SJCRH30 (cell line): ENCODE results near the gene SLC35C1. TPM values are rescaled to one million over a fixed set of nuclear protein-coding genes. Genes with fewer than 3 reads are reported as not detected.
"Not testable (repeated sequence)": the region's sequence is repeated elsewhere in the genome, so short reads cannot be mapped to it uniquely, and the experiment has no call there.

Experiments
- DNase-seq, 2 experiments: peaks; one replicate each; pipeline ENCODE4 v3.0.0-alpha.2; 2015 to 2020
- H3K27ac ChIP-seq: fragments of 250-450 bp; sonication (Bioruptor Pico); 2 replicates; pipeline ENCODE4 v1.5.1; 2020; ENCODE audit warnings: mild to moderate bottlenecking, moderate library complexity
- H3K27me3 ChIP-seq: fragments of 250-450 bp; sonication (Bioruptor Pico); 2 replicates; pipeline ENCODE4 v1.5.1; 2020; ENCODE audit warnings: mild to moderate bottlenecking, moderate library complexity
- H3K36me3 ChIP-seq: fragments of 250-450 bp; sonication (Bioruptor Pico); 2 replicates; pipeline ENCODE4 v1.5.1; 2020; ENCODE audit warnings: mild to moderate bottlenecking, moderate library complexity
- H3K4me1 ChIP-seq: fragments of 250-450 bp; sonication (Bioruptor Pico); 2 replicates; pipeline ENCODE4 v1.5.1; 2020; ENCODE audit warnings: mild to moderate bottlenecking, moderate library complexity
- H3K4me3 ChIP-seq: fragments of 250-450 bp; sonication (Bioruptor Pico); 2 replicates; pipeline ENCODE4 v1.5.1; 2020; ENCODE audit warnings: mild to moderate bottlenecking, moderate library complexity
- H3K9me3 ChIP-seq: fragments of 250-450 bp; sonication (Bioruptor Pico); replicated peaks from 2 replicates; pipeline ENCODE4 v1.5.1; 2020; ENCODE audit warnings: mild to moderate bottlenecking, moderate library complexity
- total RNA-seq: library from RNA; depleted of rRNA; stranded (reverse); fragments of >200 nt; shearing (Covaris generic); gene quantifications from 2 replicates; pipeline ENCODE4 v1.2.3, GENCODE V29; 2014

The SLC35C1 gene
- total RNA-seq, 1 experiment from 2014 or later, result 3.3 TPM

DNA sequence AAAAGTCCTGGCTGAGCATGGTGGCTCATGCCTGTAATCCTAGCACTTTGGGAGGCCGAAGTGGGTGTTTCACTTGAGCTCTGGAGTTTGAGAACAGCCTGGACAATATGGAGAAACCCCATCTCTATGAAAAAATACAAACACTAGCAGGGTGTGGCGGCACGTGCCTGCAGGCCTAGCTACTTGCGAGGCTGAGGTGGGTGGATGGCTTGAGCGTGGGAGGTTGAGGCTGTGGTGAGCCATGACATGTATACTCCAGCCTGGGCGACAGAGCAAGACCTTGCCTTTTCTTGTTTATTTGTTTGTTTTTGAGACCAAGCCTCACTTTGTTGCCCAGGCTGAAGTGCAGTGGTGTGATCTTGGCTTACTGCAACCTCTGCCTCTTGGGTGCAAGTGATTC is 34.3 kb downstream of the SLC35C1 start:
- H3K27ac ChIP-seq, result no peak overlapping the region
- DNase-seq, result no peak

DNA sequence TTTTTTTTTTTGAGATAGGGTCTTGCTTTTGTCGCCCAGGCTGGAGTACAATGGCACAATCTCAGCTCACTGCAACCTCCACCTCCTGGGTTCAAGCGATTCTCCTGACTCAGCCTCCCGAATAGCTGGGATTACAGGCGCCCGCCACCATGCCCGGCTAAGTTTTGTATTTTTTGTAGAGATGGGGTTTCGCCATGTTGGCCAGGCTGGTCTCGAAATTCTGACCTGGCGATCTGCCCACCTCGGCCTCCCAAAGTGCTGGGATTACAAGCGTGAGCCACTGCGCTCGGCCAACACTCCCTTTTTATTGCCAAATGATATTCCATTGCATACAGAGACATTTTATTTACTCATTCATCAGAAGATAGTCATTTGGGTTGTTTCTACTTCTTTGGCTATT is 35.3 kb downstream of the SLC35C1 start:
- DNase-seq, H3K4me3 ChIP-seq, H3K27ac ChIP-seq, H3K27me3 ChIP-seq, H3K4me1 ChIP-seq, H3K36me3 ChIP-seq, H3K9me3 ChIP-seq: not testable (repeated sequence)

More for the DNA sequence above, 34.3 kb downstream of the SLC35C1 start:
- no peaks in the 10 kb centered on the region for H3K9me3 ChIP-seq
- no peaks in the 10 kb centered on the region for H3K36me3 ChIP-seq
- H3K4me1 ChIP-seq, result no peaks in the 10 kb centered on the region
- H3K4me3 ChIP-seq, result no peak overlapping the region
- H3K27me3 ChIP-seq, result peaks cover 3% of the 10 kb centered on the region; the same call in 1 of the 2 replicates

DNA sequence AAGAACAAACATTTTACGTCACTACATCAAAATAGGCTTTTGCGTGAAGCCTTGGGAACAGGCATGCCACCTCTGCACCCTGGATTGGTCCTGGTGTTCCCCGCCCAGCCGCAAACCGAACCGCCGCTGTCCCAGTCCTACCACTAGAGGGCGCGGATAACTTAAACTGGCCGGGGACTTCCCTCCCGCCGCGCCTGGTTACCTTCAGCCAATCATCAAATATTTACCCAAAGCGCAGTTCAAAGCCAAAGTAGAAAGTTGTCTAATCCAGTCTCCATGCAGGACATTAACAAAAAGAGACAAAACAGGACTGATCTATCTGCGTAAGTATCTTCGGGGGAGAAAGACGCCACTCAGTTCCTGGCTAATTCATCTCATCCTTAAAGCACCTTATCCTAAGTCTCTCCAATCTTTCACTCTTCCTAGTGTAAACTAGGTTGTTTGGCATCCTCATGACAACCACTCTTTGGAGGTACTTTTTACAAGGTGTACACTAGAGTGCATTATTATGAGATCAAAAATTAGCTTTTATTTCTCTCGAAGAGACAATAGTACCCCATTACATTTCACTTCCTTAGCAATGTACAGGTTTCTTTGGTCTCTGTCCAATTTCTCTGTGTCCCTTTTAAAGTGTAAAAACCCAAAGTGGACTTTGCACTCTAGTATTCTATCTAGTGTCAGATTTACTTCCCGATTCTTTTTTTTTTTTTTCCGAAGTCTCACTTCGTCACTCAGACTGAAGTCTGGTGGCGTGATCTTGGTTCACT is 38.4 kb downstream of the SLC35C1 start:
- H3K4me1 ChIP-seq, result peaks cover 8% of the 10 kb centered on the region; the same call in 1 of the 2 replicates
- H3K4me3 ChIP-seq, result no peak overlapping the region
- no peaks in the 10 kb centered on the region for H3K9me3 ChIP-seq
- H3K27me3 ChIP-seq, result no peaks in the 10 kb centered on the region
- H3K36me3 ChIP-seq, result no peaks in the 10 kb centered on the region
- no peak overlapping the region for H3K27ac ChIP-seq
- DNase-seq, result peak; percentile 78 to 87

DNA sequence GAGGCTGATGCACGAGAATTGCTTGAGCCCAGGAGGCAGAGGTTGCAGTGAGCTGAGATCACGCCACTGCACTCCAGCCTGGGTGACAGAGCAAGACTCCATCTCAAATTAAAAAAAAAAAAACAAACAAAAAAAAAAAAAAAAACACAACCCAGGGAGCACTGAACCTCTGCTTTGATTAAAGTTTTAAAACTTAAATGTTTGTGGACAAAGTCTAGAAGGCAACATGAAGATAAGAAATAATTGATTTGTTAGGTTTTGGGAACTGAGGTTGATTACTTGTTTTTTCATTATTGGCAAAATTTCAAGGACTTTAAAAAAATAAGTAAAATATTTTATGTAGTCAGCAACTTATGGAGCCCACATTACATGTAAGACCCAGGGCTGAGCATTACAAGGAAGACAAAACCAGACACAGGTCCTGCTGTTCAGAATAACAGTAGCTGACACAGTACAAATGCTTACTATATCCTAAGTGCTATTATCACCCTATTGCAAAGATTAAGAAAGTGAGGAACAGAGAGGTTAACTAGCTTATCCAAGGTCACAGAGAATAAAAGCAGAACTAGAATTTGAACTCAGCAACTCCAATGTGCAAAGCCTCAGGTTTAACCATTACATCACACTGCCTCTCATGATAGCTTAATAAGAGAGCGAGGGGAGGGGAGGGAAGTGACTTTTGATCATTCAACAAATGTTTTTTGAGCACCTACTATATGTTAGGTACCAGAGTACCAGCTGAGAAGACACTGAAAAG is 40.1 kb downstream of the SLC35C1 start:
- Histone ChIP-seq H3K36me3 (no peaks in the 10 kb centered on the region), H3K4me1 (peaks cover 12% of the 10 kb centered on the region; the same call in 1 of the 2 replicates), H3K9me3 (no peaks in the 10 kb centered on the region), H3K4me3 (no peak overlapping the region), H3K27ac (no peak overlapping the region), H3K27me3 (no peaks in the 10 kb centered on the region)
- DNase-seq, result no peak

DNA sequence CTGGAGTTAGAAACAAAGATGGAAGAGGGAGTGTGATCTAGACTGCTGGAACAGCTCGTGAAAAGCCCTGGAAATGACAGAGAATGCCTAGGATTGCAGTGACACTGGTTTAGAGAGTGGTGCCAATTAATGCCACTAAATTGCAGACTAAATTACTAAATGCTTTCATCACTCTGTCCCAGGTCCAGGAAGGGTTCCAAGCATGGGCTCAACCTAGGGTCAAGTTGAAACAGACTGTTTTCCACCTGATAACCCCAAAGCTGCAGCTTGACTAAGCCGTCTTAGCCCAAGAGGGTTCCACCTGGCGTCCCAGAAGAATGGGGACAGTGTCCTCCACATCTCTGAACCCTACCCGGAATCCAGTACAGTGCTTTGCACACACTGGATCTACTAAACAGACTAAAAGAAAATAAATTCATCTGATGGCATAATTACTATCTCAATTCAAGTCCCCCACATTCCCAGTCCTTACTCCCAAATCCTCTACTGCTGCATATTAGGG is 41.3 kb downstream of the SLC35C1 start:
- H3K27ac ChIP-seq, result no peak overlapping the region
- H3K36me3 ChIP-seq, result no peaks in the 10 kb centered on the region
- H3K4me1 ChIP-seq, result peaks cover 12% of the 10 kb centered on the region; the same call in 1 of the 2 replicates
- H3K27me3 ChIP-seq, result no peaks in the 10 kb centered on the region
- DNase-seq, result no peak
- H3K9me3 ChIP-seq, result no peaks in the 10 kb centered on the region
- peak overlapping the region; percentile 96; the same call in 1 of the 2 replicates for H3K4me3 ChIP-seq

DNA sequence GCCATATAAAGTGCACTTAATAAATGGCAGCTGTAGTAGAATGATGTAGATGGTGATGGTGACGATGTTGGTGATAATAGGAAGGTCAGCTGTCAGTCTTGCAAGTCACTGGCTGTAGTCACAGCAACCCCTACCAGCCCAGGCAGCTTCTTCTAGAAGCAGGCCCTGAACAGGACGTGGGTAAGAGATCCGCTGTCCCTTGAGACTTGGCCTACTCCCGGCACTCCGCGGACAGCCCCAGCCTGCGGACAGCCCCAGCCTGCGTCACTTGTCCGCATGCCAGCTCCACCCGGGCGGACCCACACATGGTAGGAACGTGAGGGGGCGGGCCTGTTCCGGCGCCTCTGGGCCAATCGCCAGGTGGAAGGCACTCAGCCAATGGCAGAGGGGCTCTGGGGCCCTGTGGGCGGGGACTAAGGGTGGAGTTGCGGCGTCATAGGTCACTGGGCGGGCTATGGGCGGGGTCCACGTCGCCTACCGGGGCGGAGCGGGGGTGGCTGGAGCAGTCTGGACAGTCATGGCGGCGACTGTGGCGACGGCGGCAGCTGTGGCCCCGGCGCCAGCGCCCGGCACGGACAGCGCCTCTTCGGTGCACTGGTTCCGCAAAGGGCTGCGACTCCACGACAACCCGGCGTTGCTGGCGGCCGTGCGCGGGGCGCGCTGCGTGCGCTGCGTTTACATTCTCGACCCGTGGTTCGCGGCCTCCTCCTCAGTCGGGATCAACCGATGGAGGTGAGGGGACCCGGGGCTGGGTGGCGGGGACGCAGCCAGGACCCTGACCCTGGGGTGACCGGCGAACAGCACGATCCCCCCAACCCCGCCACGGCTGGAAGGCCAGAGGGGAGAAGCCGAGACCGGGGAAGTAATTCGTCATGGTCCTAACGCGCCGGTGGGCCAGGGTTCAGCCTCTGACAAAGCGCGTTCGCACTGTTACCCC is 42.3 kb downstream of the SLC35C1 start, which contains the start of gene CRY2:
Gene CRY2 (plus strand): TSS at position 502 of the 937 bp plus-strand sequence. CDS start 16 bp downstream, at position 518.
- no peaks in the 10 kb centered on the region for H3K36me3 ChIP-seq
- no peaks in the 10 kb centered on the region for H3K9me3 ChIP-seq
- no peaks in the 10 kb centered on the region for H3K27me3 ChIP-seq
- H3K4me3 ChIP-seq, result peak within 1 kb of the TSS; percentile 96
- peak within 1 kb of the TSS; percentile 93 for H3K27ac ChIP-seq
- peaks cover 12% of the 10 kb centered on the region; the same call in 1 of the 2 replicates for H3K4me1 ChIP-seq
- peak; percentile 99 for DNase-seq

DNA sequence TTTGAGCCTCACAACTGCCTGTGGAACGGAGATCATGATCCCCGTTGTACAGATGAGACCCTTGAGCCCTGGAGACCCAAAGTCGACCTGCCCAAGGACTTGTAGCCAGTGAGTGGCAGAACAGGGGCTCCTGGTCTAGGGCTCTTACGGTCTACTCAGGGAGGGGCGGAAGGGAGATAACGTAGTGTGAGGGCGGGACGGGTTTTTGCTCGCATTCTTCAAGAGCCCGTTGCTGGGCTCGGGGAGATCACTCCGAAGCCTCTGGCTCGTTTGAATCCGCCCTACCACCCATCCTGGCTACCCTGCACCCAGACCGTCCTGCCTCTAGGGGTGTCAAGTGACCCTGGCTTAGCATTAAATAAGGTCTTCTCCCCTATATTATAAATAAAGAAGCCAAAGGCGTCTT is 43.0 kb downstream of the SLC35C1 start:
- H3K4me1 ChIP-seq, result peaks cover 12% of the 10 kb centered on the region; the same call in 1 of the 2 replicates
- H3K27me3 ChIP-seq, result no peaks in the 10 kb centered on the region
- H3K36me3 ChIP-seq, result no peaks in the 10 kb centered on the region
- DNase-seq, result peak; percentile 59 to 63
- H3K27ac ChIP-seq, result peak overlapping the region; percentile 93
- H3K4me3 ChIP-seq, result peak overlapping the region; percentile 96
- no peaks in the 10 kb centered on the region for H3K9me3 ChIP-seq

DNA sequence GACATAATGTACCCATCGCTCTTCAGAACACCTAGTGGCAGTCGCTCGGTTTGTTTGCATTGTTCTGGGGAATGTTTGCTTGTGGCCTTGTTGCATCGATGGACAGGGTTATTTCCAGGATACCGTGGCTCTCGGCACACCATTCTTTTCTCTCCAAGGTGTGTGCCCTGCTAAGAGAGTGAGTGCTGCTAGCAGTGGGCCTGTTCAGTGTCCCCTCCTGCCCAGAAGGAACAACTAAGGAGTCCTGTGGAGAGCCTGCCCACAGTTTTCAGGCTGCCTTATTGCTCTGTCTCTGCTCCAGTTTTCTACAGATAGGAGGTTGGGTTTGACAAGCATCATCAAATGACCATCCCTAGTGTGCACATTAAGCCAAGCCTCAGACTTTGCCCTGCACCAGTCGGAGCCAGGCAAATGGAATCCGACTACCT is 43.7 kb downstream of the SLC35C1 start:
- Histone ChIP-seq H3K9me3 (no peaks in the 10 kb centered on the region), H3K36me3 (no peaks in the 10 kb centered on the region), H3K27me3 (no peaks in the 10 kb centered on the region), H3K4me1 (peaks cover 12% of the 10 kb centered on the region; the same call in 1 of the 2 replicates), H3K27ac (no peak overlapping the region), H3K4me3 (no peak overlapping the region)
- no peak for DNase-seq

DNA sequence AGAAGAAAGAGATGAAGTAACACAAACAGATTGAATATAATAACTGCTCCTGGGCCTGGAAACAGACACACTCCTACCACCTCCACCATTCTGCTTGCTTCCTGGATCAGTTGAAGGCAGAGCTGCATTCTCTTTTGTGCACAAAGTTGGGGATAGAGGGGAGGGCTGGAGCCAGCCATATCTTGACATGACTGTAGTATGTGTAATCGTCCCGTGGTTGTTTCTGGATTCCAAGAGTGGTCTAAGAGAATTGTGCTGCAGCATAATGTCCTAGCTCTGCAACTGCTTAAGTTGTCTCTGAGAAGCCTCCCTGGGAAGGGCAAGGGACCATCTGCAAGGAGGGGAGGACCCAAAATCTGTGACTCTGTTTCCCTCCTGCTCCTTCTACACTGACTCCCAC is 45.5 kb downstream of the SLC35C1 start:
- Histone ChIP-seq H3K4me1 (peaks cover 12% of the 10 kb centered on the region; the same call in 1 of the 2 replicates), H3K9me3 (no peaks in the 10 kb centered on the region), H3K4me3 (no peak overlapping the region), H3K36me3 (no peaks in the 10 kb centered on the region), H3K27ac (no peak overlapping the region), H3K27me3 (no peaks in the 10 kb centered on the region)
- no peak for DNase-seq

DNA sequence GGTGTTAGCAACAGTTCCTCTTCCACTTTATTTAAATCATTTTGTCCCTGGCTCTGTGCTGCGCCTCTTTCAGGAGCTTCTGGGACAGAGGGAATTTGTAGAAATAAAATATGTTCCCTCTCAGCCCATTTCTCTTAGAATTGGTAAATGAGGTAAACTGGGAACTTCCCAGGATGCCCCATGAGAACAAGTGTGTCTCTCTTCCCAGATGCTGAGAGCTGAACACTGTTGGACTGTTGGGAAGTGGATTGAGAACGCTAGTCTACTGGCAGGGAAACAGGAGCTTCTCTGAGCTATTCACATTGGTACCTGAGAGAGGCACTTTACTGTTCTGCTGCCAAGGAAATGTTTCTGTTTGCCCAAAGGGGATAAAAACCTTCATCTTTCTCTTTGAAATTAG is 46.3 kb downstream of the SLC35C1 start:
- no peaks in the 10 kb centered on the region for H3K27me3 ChIP-seq
- peaks cover 12% of the 10 kb centered on the region; the same call in 1 of the 2 replicates for H3K4me1 ChIP-seq
- no peaks in the 10 kb centered on the region for H3K36me3 ChIP-seq
- no peaks in the 10 kb centered on the region for H3K9me3 ChIP-seq
- no peak overlapping the region for H3K4me3 ChIP-seq
- no peak overlapping the region for H3K27ac ChIP-seq
- no peak for DNase-seq

DNA sequence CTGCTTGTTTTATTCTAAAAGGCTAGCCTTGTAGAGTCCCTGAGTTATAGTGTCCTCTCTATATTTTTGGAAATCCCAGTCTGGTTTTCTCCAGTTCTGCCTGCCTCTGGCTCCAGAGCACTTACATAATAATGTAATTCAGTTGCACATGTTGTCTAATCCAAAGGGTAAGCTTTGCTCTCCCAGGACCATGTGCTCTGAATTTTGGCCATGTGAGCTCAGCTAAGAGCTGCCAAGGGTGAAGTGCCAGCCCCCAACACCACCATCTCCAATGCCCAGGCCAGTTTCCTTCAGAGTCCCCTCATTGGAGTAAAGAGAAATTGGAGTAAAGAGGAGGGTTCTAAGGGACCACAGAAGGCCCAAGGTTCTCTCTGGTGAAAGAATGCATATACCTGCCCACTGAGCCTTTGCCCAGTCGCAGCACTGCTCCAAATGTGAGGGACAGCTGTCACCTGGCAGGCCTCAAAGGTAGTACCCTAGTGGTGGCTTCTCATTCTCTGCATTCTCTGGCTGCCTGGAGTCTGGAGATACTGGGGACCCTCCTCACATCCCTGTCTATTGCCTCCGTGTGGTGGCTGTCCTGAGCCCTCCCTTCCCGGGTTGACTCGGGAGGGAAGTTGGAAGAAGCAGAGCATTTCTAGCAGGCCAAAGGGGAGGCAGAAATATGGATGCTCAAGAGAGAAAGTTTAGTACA is 47.2 kb downstream of the SLC35C1 start:
- peaks cover 6% of the 10 kb centered on the region; the same call in 1 of the 2 replicates for H3K4me1 ChIP-seq
- no peaks in the 10 kb centered on the region for H3K9me3 ChIP-seq
- H3K4me3 ChIP-seq, result no peak overlapping the region
- no peak overlapping the region for H3K27ac ChIP-seq
- no peaks in the 10 kb centered on the region for H3K27me3 ChIP-seq
- H3K36me3 ChIP-seq, result no peaks in the 10 kb centered on the region
- DNase-seq, result no peak

DNA sequence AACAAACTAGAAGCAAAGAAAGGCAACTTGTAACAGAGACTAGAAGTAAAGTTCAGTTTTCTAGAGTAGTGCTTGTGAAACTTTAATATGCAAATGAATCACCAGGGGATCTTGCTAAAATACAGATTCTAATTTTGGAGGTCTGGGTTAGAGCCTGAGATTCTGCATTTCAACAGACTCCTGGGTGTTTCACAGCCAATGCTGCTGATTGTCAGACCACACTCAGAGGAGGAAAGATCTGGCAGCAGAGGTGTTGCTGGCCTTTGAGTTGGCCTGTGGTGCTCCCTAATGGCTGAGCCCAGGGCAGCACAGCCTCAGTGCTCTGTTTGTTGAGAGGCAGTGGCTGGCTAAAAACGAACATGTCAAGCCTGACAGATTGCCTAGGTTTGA is 47.8 kb downstream of the SLC35C1 start:
- Histone ChIP-seq H3K4me3 (no peak overlapping the region), H3K9me3 (no peaks in the 10 kb centered on the region), H3K4me1 (peaks cover 6% of the 10 kb centered on the region; the same call in 1 of the 2 replicates), H3K36me3 (0 out of 2 replicates have a peak, but pooled peaks cover 2% of the 10 kb centered on the region), H3K27me3 (no peaks in the 10 kb centered on the region), H3K27ac (no peak overlapping the region)
- DNase-seq, result no peak

DNA sequence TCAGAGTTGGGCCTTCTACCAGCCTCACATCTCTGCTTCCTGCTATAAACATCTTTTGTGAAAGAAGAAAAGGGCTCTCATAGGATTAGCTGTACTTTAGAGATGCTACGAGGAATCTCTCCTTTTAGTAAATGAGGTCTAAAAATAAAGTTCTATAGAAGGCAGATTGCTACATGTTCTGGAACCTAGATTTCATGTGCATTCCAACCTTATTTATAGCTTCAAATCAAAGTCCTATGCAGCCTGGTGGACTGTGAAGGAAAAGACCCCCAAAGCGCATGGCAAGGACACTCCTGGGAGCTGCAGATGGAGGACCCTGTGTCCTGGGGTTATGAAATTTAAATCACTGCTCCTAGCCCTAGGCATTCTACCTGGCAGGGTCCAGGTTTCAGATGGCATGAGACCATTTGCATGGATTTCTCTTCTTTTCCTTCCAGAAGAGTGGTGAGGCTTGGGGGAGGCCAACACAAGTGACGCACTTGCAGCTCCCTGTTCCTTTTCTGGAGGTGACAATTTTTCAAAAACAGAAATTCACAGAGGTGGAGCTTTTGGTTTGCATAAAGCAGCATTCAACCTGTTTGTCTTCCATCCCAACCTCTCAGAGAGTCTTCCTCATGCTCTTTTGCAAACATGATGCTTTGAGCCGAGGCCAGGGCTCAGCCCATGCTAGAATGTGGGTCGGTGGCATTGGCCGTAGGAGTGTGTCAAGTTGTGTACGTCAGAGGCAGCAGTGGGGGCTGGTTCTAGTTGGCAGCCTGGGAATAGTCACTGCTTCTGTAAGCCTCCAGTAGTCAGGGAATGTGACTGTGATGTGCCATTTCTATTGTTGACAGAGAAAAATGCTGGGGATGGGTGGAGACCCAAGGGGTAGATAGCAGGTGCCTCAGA is 48.6 kb downstream of the SLC35C1 start:
- 0 out of 2 replicates have a peak, but pooled peaks cover 2% of the 10 kb centered on the region for H3K36me3 ChIP-seq
- H3K4me1 ChIP-seq, result peaks cover 2% of the 10 kb centered on the region; the same call in 1 of the 2 replicates
- no peak for DNase-seq
- no peaks in the 10 kb centered on the region for H3K27me3 ChIP-seq
- H3K9me3 ChIP-seq, result no peaks in the 10 kb centered on the region
- no peak overlapping the region for H3K27ac ChIP-seq
- H3K4me3 ChIP-seq, result no peak overlapping the region
